Mesendoderm (in vitro differentiated cells): ENCODE data around the gene SH3BP4.

Source experiments
- DNase-seq: peaks from one replicate; pipeline ENCODE4 v3.0.0; 2013
- H2AK5ac ChIP-seq: 2 replicates; pipeline ENCODE4 v1.6.1; 2013; ENCODE audit warnings: low read length, inconsistent platforms
- H2BK120ac ChIP-seq: 2 replicates; pipeline ENCODE4 v1.6.1; 2013; ENCODE audit warnings: low read depth, mild to moderate bottlenecking, low read length, moderate library complexity, mixed read lengths
- H2BK15ac ChIP-seq: replicated peaks from 2 replicates; pipeline ENCODE4 v1.6.1; 2013; ENCODE audit warnings: low read depth, mild to moderate bottlenecking, moderate library complexity
- H2BK5ac ChIP-seq: 2 replicates; pipeline ENCODE4 v1.6.1; 2013; ENCODE audit warnings: low read length, inconsistent platforms
- H3K18ac ChIP-seq: 2 replicates; pipeline ENCODE4 v1.6.1; 2013; ENCODE audit warnings: mild to moderate bottlenecking, low read length, mixed read lengths
- H3K23ac ChIP-seq: one replicate; pipeline ENCODE4 v1.6.1; 2013; ENCODE audit warnings: low read length
- H3K27ac ChIP-seq: 2 replicates; pipeline ENCODE4 v1.5.1; 2013; ENCODE audit warnings: low read depth, mild to moderate bottlenecking, inconsistent platforms, low read length, moderate library complexity
- H3K27me3 ChIP-seq: 2 replicates; pipeline ENCODE4 v1.6.1; 2013; ENCODE audit warnings: low read length, control low read depth, mild to moderate bottlenecking, inconsistent platforms; ENCODE audit not compliant: insufficient read depth, poor library complexity
- H3K36me3 ChIP-seq: 2 replicates; pipeline ENCODE4 v1.6.1; 2013; ENCODE audit warnings: low read length, inconsistent platforms; ENCODE audit not compliant: control insufficient read depth, insufficient read depth
- H3K4ac ChIP-seq: one replicate; pipeline ENCODE4 v1.6.1; 2013; ENCODE audit warnings: low read depth, mild to moderate bottlenecking, low read length, moderate library complexity
- H3K4me1 ChIP-seq: 2 replicates; pipeline ENCODE4 v1.6.1; 2013; ENCODE audit warnings: low read depth, low read length, inconsistent platforms; ENCODE audit not compliant: control insufficient read depth
- H3K4me2 ChIP-seq: 2 replicates; pipeline ENCODE4 v1.6.1; 2013; ENCODE audit warnings: low read length
- H3K4me3 ChIP-seq: 2 replicates; pipeline ENCODE4 v1.5.1; 2013; ENCODE audit warnings: mild to moderate bottlenecking, low read length
- H3K56ac ChIP-seq: one replicate; pipeline ENCODE4 v1.6.1; 2013; ENCODE audit warnings: low read length
- H3K79me1 ChIP-seq: 2 replicates; pipeline ENCODE4 v1.6.1; 2013; ENCODE audit warnings: low read length, inconsistent platforms
- H3K79me2 ChIP-seq: 2 replicates; pipeline ENCODE4 v1.6.1; 2013; ENCODE audit warnings: mild to moderate bottlenecking, low read length; ENCODE audit not compliant: control insufficient read depth, insufficient read depth
- H3K9ac ChIP-seq: 2 replicates; pipeline ENCODE4 v1.6.1; 2013; ENCODE audit warnings: low read length, inconsistent platforms
- H4K5ac ChIP-seq: one replicate; pipeline ENCODE4 v1.6.1; 2013; ENCODE audit warnings: low read length
- H4K8ac ChIP-seq: one replicate; pipeline ENCODE4 v1.6.1; 2013; ENCODE audit warnings: low read depth, mild to moderate bottlenecking, control low read depth, low read length, moderate library complexity
- WGBS: extraction: QIAGEN DNeasy Blood & Tissue Kit; methylation state at CpG from one replicate; pipeline ENCODE4 v1.1.7; 2013; ENCODE audit warnings: low lambda C conversion rate, missing lambda C conversion rate; ENCODE audit not compliant: insufficient coverage; ENCODE audit errors: extremely low coverage; 5-methylcytosine and 5-hydroxymethylcytosine counted together

The SH3BP4 gene

DNA sequence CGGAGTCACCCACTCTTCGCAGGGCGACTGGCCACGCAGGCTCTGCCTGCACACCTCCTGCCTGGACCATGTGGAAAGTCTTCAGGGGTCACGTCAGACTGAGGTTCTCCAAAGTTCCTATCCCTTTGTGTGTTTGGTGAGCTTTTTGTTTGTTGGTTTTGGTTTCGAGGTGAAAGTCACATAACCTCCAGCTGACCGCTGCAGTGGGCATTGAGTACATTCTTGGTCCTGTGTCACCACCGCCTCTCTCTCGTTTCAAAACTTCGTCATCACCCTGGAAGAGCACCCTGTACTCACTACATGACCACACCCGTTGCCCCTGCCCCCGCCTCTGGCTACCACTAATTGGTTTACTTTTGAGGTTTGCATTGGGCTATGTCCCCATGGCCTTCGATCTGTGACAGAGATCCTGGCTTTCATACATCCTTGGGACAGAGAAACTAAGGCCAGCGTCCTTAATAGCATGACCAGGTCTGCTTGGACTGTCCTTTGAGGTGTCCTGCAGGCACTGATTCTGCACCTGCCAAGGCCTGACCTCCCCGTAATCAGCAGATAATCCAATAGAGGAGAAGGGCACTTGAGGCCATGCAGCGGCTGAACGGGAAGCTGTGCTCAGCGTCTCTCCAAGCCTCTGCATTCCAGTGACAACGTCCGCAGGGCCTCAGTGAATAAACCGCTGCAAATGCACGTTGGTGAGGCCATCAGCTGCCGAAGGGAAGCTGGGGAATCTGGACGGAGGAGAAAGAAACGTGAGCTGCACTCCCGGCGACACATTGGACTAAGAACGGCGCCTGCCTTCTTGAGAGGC, 46.8 kb downstream of the SH3BP4 start:
- no peak overlapping the region for H3K4ac ChIP-seq
- H3K36me3 ChIP-seq: no peaks in the 10 kb centered on the region
- no peak overlapping the region for H3K4me3 ChIP-seq
- H4K8ac ChIP-seq: no peak overlapping the region
- H3K79me1 ChIP-seq: peaks cover 40% of the 10 kb centered on the region
- no peak overlapping the region for H3K27ac ChIP-seq
- no peak overlapping the region for H3K23ac ChIP-seq
- no peak overlapping the region for H2BK120ac ChIP-seq
- H3K27me3 ChIP-seq: no peaks in the 10 kb centered on the region
- H3K56ac ChIP-seq: no peak overlapping the region
- no peak overlapping the region for H2BK15ac ChIP-seq
- H3K18ac ChIP-seq: no peak overlapping the region
- H3K79me2 ChIP-seq: peaks cover 36% of the 10 kb centered on the region
- no peak overlapping the region for H2BK5ac ChIP-seq
- no peak overlapping the region for H3K9ac ChIP-seq
- H3K4me1 ChIP-seq: peaks cover 40% of the 10 kb centered on the region
- H3K4me2 ChIP-seq: no peak overlapping the region
- no peak overlapping the region for H4K5ac ChIP-seq
- no peak for DNase-seq
- H2AK5ac ChIP-seq: no peak overlapping the region
- WGBS: no CpG with 5 or more reads among the region's 29 CpGs

DNA sequence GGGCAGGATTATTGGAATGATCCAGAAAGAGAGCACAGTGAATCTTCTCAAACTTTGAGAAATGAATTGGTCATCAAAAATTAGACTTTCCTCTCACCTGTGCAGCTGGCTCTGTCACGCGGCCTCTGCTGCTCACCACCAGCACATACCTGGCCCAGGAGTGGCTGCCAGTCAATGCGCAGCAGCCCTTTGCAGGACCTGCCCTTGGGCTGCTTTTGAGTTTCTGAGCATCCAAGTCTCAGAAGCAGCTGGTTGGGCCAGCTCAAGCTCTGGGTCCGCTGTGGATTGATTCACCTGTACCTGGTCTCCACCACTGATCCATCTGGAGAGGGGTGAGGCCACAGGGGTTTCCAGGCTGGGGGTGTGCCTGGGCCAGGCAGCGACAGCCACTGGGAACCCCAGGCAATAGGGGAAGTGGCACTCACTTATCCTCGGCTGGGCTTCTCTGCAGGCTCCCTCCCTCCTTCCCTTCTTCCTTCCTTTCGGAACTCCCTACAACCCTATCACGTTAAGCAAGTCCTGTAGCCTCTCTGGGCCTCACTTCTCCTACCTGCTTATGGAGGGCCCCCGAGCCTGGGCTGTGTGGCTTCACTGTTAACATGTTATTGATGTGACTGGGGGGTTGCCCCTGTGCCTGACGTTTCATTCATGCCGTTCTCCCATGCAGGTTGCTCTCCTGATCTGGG, 48.1 kb downstream of the SH3BP4 start:
- no peaks in the 10 kb centered on the region for H3K27me3 ChIP-seq
- no peak overlapping the region for H3K27ac ChIP-seq
- no peak overlapping the region for H2BK5ac ChIP-seq
- H2AK5ac ChIP-seq: no peak overlapping the region
- no peak for DNase-seq
- H3K18ac ChIP-seq: peak overlapping the region; percentile 5
- H3K56ac ChIP-seq: peak overlapping the region; percentile 71
- no peak overlapping the region for H3K9ac ChIP-seq
- H3K36me3 ChIP-seq: no peaks in the 10 kb centered on the region
- no peak overlapping the region for H3K4me2 ChIP-seq
- no peak overlapping the region for H3K23ac ChIP-seq
- H3K4me3 ChIP-seq: no peak overlapping the region
- no CpG with 5 or more reads among the region's 11 CpGs for WGBS
- no peak overlapping the region for H2BK15ac ChIP-seq
- H3K79me2 ChIP-seq: peaks cover 38% of the 10 kb centered on the region
- H4K5ac ChIP-seq: no peak overlapping the region
- H3K79me1 ChIP-seq: peaks cover 39% of the 10 kb centered on the region
- H4K8ac ChIP-seq: no peak overlapping the region
- no peak overlapping the region for H3K4ac ChIP-seq
- H3K4me1 ChIP-seq: peaks cover 31% of the 10 kb centered on the region
- H2BK120ac ChIP-seq: no peak overlapping the region

GRCh38 chr2:235000426-235001236, 48.8 kb downstream of the SH3BP4 start:
- H3K27ac ChIP-seq: peak overlapping the region; percentile 25
- H4K5ac ChIP-seq: no peak overlapping the region
- no peak overlapping the region for H3K4me2 ChIP-seq
- no peaks in the 10 kb centered on the region for H3K36me3 ChIP-seq
- peaks cover 37% of the 10 kb centered on the region for H3K79me1 ChIP-seq
- peak overlapping the region; percentile 74 for H2BK5ac ChIP-seq
- peaks cover 37% of the 10 kb centered on the region for H3K4me1 ChIP-seq
- H3K56ac ChIP-seq: peak overlapping the region; percentile 71
- no peak overlapping the region for H2AK5ac ChIP-seq
- peaks cover 34% of the 10 kb centered on the region for H3K79me2 ChIP-seq
- WGBS: no CpG with 5 or more reads among the region's 20 CpGs
- no peak overlapping the region for H2BK15ac ChIP-seq
- H2BK120ac ChIP-seq: no peak overlapping the region
- no peak for DNase-seq
- no peak overlapping the region for H3K4me3 ChIP-seq
- peak overlapping the region; percentile 38 for H3K9ac ChIP-seq
- no peak overlapping the region for H3K23ac ChIP-seq
- H3K27me3 ChIP-seq: no peaks in the 10 kb centered on the region
- H3K18ac ChIP-seq: peak overlapping the region; percentile 0
- no peak overlapping the region for H4K8ac ChIP-seq
- H3K4ac ChIP-seq: no peak overlapping the region

DNA sequence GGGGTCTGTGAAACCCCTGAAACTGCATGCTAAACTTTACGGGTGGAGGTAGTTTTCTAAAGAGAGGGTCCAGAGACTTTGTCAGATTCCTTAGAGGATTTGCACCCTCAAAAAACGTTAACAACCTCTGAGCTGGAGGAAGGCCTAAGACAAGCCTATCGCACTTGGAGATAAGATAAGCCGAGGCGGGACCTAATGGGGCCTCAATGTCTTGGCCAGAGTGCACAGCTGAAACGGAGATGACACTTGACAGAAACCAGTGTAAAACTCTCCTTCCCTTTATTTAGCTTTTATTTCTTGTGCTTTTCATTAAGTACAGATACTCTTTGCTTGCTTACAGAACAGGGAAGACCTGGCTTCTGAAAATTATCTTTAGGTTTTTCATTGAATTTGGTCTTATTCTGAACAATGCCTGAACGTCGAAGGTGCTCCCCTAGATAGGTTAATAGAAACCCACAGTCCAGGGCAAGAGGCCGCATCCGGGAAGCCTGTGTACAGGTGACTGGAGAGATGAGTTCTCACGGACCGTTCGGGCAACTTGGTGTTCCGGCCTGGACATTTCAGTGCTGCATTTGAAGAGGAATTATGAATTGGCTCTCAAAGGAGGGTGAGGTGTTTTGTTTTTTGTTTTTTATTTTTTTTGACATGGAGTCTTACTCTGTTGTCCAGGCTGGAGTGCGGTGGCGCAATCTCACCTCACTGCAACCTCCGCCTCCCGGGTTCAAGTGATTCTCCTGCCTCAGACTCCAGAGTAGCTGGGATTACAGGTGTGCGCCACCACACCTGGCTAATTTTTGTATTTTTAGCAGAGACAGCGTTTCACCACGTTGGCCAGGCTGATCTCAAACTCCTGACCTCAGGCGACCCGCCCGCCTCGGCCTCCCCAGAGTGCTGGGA, 49.7 kb downstream of the SH3BP4 start:
- H3K4me3 ChIP-seq: no peak overlapping the region
- no peaks in the 10 kb centered on the region for H3K27me3 ChIP-seq
- no peak overlapping the region for H3K56ac ChIP-seq
- H3K79me2 ChIP-seq: peaks cover 36% of the 10 kb centered on the region
- peak overlapping the region; percentile 25 for H3K27ac ChIP-seq
- H3K4me1 ChIP-seq: peaks cover 39% of the 10 kb centered on the region
- no peaks in the 10 kb centered on the region for H3K36me3 ChIP-seq
- H3K18ac ChIP-seq: peak overlapping the region; percentile 0
- H4K5ac ChIP-seq: no peak overlapping the region
- peaks cover 38% of the 10 kb centered on the region for H3K79me1 ChIP-seq
- no peak overlapping the region for H3K9ac ChIP-seq
- no peak overlapping the region for H2AK5ac ChIP-seq
- no peak overlapping the region for H4K8ac ChIP-seq
- no peak overlapping the region for H2BK5ac ChIP-seq
- no peak overlapping the region for H2BK120ac ChIP-seq
- no peak overlapping the region for H3K4ac ChIP-seq
- H3K23ac ChIP-seq: no peak overlapping the region
- no peak overlapping the region for H3K4me2 ChIP-seq
- no CpG with 5 or more reads among the region's 25 CpGs for WGBS
- DNase-seq: peak; percentile 89
- no peak overlapping the region for H2BK15ac ChIP-seq
